ENCODE results near the gene BHLHE40. TPM values are rescaled to one million over a fixed set of nuclear protein-coding genes. Genes with fewer than 3 reads are reported as not detected.

BHLHE40 gene
- total RNA-seq, 4 donors from 2014 or later = 63.0 to 154 (median 93.3) TPM

GRCh38 chr3:5026046-5026362 lies 46.8 kb downstream of the BHLHE40 start:
- TF ChIP-seq CTCF (IDR thresholded peaks at IDR 0.05) (no peak), EP300 (IDR thresholded peaks at IDR 0.05) (no peak), POLR2AphosphoS5 (IDR thresholded peaks at IDR 0.05) (no peak), POLR2A (IDR thresholded peaks at IDR 0.05) (no peak)
- H3K4me3 ChIP-seq = peak overlapping the region; percentile 48
- DNase-seq (ENCODE audit: low spot score in 2 of 2) = no peak
- H3K36me3 ChIP-seq = no peaks in the 10 kb centered on the region
- no peaks in the 10 kb centered on the region for H3K27me3 ChIP-seq
- H3K4me1 ChIP-seq = peaks cover 20% of the 10 kb centered on the region
- 75% methylated on average over 3 of the region's 5 CpGs for WGBS
- H3K27ac ChIP-seq = peak overlapping the region; percentile 63
- no peaks in the 10 kb centered on the region for H3K9me3 ChIP-seq

- no peak for DNase-seq (ENCODE audit: low spot score in 2 of 2)
- no peak overlapping the region for H3K27ac ChIP-seq
- H3K9me3 ChIP-seq = no peaks in the 10 kb centered on the region
- no peaks in the 10 kb centered on the region for H3K36me3 ChIP-seq
- 98% methylated on average over 1 of the region's 1 CpG for WGBS
- no peaks in the 10 kb centered on the region for H3K27me3 ChIP-seq
- no peak for TF ChIP-seq POLR2AphosphoS5 (IDR thresholded peaks at IDR 0.05)
- no peak for TF ChIP-seq CTCF (IDR thresholded peaks at IDR 0.05)
- TF ChIP-seq EP300 (IDR thresholded peaks at IDR 0.05) = no peak
- TF ChIP-seq POLR2A (IDR thresholded peaks at IDR 0.05) = no peak
- H3K4me3 ChIP-seq = no peak overlapping the region
- H3K4me1 ChIP-seq = peaks cover 11% of the 10 kb centered on the region
Measured at GRCh38 chr3:5029715-5030114, 50.5 kb downstream of the BHLHE40 start.

- Histone ChIP-seq H3K4me3 (no peak overlapping the region), H3K27ac (no peak overlapping the region), H3K36me3 (no peaks in the 10 kb centered on the region), H3K9me3 (no peaks in the 10 kb centered on the region), H3K27me3 (no peaks in the 10 kb centered on the region), H3K4me1 (peaks cover 11% of the 10 kb centered on the region)
- DNase-seq (ENCODE audit: low spot score in 2 of 2) = no peak
- no peak for TF ChIP-seq POLR2AphosphoS5 (IDR thresholded peaks at IDR 0.05)
- no peak for TF ChIP-seq CTCF (IDR thresholded peaks at IDR 0.05)
- no peak for TF ChIP-seq POLR2A (IDR thresholded peaks at IDR 0.05)
- no peak for TF ChIP-seq EP300 (IDR thresholded peaks at IDR 0.05)
- WGBS = 98% methylated on average over 5 of the region's 5 CpGs
Measured at GRCh38 chr3:5030152-5030551, 50.9 kb downstream of the BHLHE40 start.

- no peak overlapping the region for H3K27ac ChIP-seq
- no peaks in the 10 kb centered on the region for H3K27me3 ChIP-seq
- H3K4me1 ChIP-seq = no peaks in the 10 kb centered on the region
- H3K4me3 ChIP-seq = no peak overlapping the region
- no peak for DNase-seq (ENCODE audit: low spot score in 2 of 2)
- TF ChIP-seq POLR2A (IDR thresholded peaks at IDR 0.05) (no peak), POLR2AphosphoS5 (IDR thresholded peaks at IDR 0.05) (no peak), CTCF (IDR thresholded peaks at IDR 0.05) (no peak), EP300 (IDR thresholded peaks at IDR 0.05) (no peak)
- H3K36me3 ChIP-seq = no peaks in the 10 kb centered on the region
- 79% methylated on average over 6 of the region's 6 CpGs for WGBS
- no peaks in the 10 kb centered on the region for H3K9me3 ChIP-seq
Measured at GRCh38 chr3:5032844-5033243, 53.6 kb downstream of the BHLHE40 start.

Other genes starting within 250 kb of the BHLHE40 start
- gene ARL8B, start 142.9 kb downstream of the BHLHE40 start, total RNA-seq = 10 to 100 TPM; 60.3 to 74.4 (median 66.0) TPM
- 100 to 1,000 TPM in 1 of 4 donors, 10 to 100 TPM in 3; 48.1 to 127 (median 56.3) TPM for gene EDEM1, start 208.3 kb downstream of the BHLHE40 start, total RNA-seq